Karpas-422 (cell line): Measurements from ENCODE around the gene RSPRY1. TPM values are rescaled to one million over a fixed set of nuclear protein-coding genes. Genes with fewer than 3 reads are reported as not detected.
"Not testable (repeated sequence)": the region's sequence is repeated elsewhere in the genome, so short reads cannot be mapped to it uniquely, and the experiment has no call there.

Experiments
- DNase-seq: peaks from one replicate; pipeline ENCODE4 v3.0.0-alpha.2; 2015
- H2AFZ ChIP-seq: fragments of 200-600 bp; sonication (generic); 2 replicates; pipeline ENCODE4 v1.6.1; 2014; ENCODE audit warnings: antibody characterized with exemption, low read length, mixed read lengths
- H3K27ac ChIP-seq: fragments of 200-600 bp; sonication (generic); 2 replicates; pipeline ENCODE4 v1.5.1; 2014; ENCODE audit warnings: mild to moderate bottlenecking, low read length, moderate library complexity
- H3K27me3 ChIP-seq: fragments of 200-600 bp; sonication (generic); 2 replicates; pipeline ENCODE4 v1.6.1; 2014; ENCODE audit warnings: low read length, mixed read lengths
- H3K36me3 ChIP-seq: fragments of 200-600 bp; sonication (generic); 2 replicates; pipeline ENCODE4 v1.6.1; 2014; ENCODE audit warnings: low read length, mixed read lengths; ENCODE audit not compliant: insufficient read depth
- H3K4me1 ChIP-seq: fragments of 200-600 bp; sonication (generic); 2 replicates; pipeline ENCODE4 v1.6.1; 2014; ENCODE audit warnings: mild to moderate bottlenecking, low read length, mixed read lengths
- H3K4me2 ChIP-seq: fragments of 200-600 bp; sonication (generic); 2 replicates; pipeline ENCODE4 v1.6.1; 2014; ENCODE audit warnings: low read length, low read depth, mild to moderate bottlenecking; ENCODE audit not compliant: poor library complexity, severe bottlenecking
- H3K4me3 ChIP-seq: fragments of 200-600 bp; sonication (generic); 2 replicates; pipeline ENCODE4 v1.5.1; 2014; ENCODE audit warnings: mild to moderate bottlenecking, antibody characterized with exemption, low read length, mixed read lengths
- H3K79me2 ChIP-seq: fragments of 200-600 bp; sonication (generic); 2 replicates; pipeline ENCODE4 v1.6.1; 2014; ENCODE audit warnings: mild to moderate bottlenecking, low read length, mixed read lengths
- H3K9ac ChIP-seq: fragments of 200-600 bp; sonication (generic); 2 replicates; pipeline ENCODE4 v1.6.0; 2014; ENCODE audit warnings: low read length
- H3K9me2 ChIP-seq: fragments of 200-600 bp; sonication (generic), shearing (Covaris generic); replicated peaks from 2 replicates; pipeline ENCODE4 v1.6.0; 2014; ENCODE audit warnings: mild to moderate bottlenecking, low read length, moderate library complexity; ENCODE audit not compliant: insufficient read depth
- H3K9me3 ChIP-seq: fragments of 300-700, 200-600 bp; sonication (generic); 2 replicates; pipeline ENCODE4 v1.6.1; 2014; ENCODE audit warnings: low read length, mixed read lengths
- H4K20me1 ChIP-seq: fragments of 200-600 bp; sonication (generic); 2 replicates; pipeline ENCODE4 v1.6.1; 2014; ENCODE audit warnings: mild to moderate bottlenecking, antibody characterized with exemption, low read length, low read depth; ENCODE audit not compliant: insufficient read depth
- total RNA-seq: library from RNA; depleted of rRNA; stranded (reverse); fragments of >200 nt; shearing (Covaris generic); gene quantifications from 2 replicates; pipeline ENCODE4 v1.2.3, GENCODE V29; 2014; ENCODE audit warnings: low replicate concordance

The RSPRY1 gene
- total RNA-seq, 1 experiment from 2014 or later, result 26.4 TPM

DNA sequence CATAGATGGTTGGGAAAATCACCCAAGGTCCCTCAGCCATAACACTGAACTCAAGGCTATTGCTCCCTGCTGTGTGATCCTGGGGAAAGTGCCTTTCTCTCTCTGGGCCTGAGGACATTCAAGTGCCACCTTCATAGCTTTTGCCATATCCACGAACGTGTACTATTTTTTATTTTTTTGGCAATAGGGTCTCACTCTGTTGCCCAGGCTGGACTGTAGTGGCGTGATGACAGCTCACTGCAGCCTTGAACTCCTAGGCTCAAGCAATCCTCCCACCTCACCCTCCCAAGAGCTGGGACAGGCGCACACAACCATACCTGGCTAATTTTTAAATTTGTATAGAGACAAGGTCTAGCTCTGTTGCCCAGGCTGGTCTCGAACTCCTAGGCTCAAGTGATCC, 87.7 kb downstream of the RSPRY1 start:
- Histone ChIP-seq H3K79me2 (no peaks in the 10 kb centered on the region), H3K4me3 (no peak overlapping the region), H3K27ac (no peak overlapping the region), H3K9me3 (no peaks in the 10 kb centered on the region), H3K9ac (no peak overlapping the region), H3K9me2 (no peaks in the 10 kb centered on the region), H3K4me1 (no peaks in the 10 kb centered on the region), H3K4me2 (no peak overlapping the region), H4K20me1 (no peaks in the 10 kb centered on the region), H2AFZ (no peak overlapping the region), H3K36me3 (no peaks in the 10 kb centered on the region), H3K27me3 (no peaks in the 10 kb centered on the region)
- no peak for DNase-seq

DNA sequence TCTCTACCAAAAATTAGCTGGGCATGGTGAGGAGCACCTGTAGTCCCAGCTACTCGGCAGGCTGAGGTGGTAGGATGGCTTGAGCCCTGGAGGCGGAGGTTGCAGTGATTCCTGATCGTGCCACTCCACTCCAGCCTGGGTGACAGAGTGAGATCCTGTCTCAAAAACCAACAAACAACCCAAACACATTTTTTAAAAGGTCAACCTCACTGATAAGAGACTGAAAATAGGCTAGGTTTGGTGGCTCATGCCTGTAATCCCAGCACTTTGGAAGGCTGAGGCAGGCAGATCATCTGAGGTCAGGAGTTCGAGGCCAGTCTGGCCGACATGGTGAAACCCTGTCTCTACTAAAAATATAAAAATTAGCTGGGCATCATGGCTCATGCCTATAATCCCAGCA, 89.8 kb downstream of the RSPRY1 start:
- H3K9me3 ChIP-seq, H3K27ac ChIP-seq, H3K27me3 ChIP-seq, H2AFZ ChIP-seq, H3K9me2 ChIP-seq, H3K36me3 ChIP-seq, H4K20me1 ChIP-seq, H3K79me2 ChIP-seq, H3K4me3 ChIP-seq, H3K9ac ChIP-seq, H3K4me1 ChIP-seq, H3K4me2 ChIP-seq, DNase-seq: not testable (repeated sequence)

DNA sequence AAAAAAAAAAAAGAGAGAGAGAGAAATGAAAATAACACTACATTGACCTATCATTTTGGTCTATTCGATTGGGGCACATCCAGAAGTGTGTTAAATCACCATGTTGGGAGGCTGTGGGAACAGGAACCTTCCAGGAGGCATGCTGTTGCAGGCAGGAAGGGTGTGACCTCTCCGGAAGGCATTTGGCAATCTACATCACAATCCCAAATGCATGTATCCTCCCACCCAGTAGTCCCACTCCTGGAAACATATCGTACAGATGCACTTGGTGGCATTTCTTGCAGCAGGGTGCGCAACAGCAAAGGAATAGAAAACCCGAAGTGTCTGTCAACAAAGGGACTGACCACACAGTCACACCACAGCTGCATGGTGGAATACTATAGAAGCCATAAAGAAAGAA, 90.5 kb downstream of the RSPRY1 start:
- H3K79me2 ChIP-seq, result no peaks in the 10 kb centered on the region
- no peak overlapping the region for H3K4me2 ChIP-seq
- no peaks in the 10 kb centered on the region for H4K20me1 ChIP-seq
- no peak for DNase-seq
- no peaks in the 10 kb centered on the region for H3K4me1 ChIP-seq
- H3K27ac ChIP-seq, result no peak overlapping the region
- H2AFZ ChIP-seq, result no peak overlapping the region
- H3K4me3 ChIP-seq, result no peak overlapping the region
- H3K9ac ChIP-seq, result no peak overlapping the region
- no peaks in the 10 kb centered on the region for H3K9me3 ChIP-seq
- H3K36me3 ChIP-seq, result no peaks in the 10 kb centered on the region
- no peaks in the 10 kb centered on the region for H3K9me2 ChIP-seq
- H3K27me3 ChIP-seq, result no peaks in the 10 kb centered on the region

DNA sequence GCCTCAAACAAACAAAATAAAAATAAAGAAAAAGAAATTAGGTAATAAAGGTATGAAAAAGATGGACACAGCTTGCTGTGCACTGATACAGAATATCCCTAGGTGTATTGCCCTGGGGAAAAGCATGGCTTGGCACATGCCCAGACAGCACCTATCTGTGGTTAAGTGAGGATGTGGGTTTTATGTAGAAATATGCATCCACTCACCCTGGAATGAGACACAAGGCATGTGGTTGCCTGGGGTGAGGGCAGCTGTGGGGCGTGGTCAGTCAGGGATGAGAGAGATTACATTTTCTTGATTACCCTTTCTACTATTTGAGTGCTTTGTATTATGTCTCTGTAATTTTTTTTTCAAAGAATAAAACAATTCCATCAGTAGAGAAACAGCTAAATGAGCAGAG, 91.5 kb downstream of the RSPRY1 start:
- H3K27ac ChIP-seq, result no peak overlapping the region
- H3K9ac ChIP-seq, result no peak overlapping the region
- H3K4me3 ChIP-seq, result no peak overlapping the region
- no peak for DNase-seq
- no peaks in the 10 kb centered on the region for H4K20me1 ChIP-seq
- no peaks in the 10 kb centered on the region for H3K27me3 ChIP-seq
- H3K9me3 ChIP-seq, result no peaks in the 10 kb centered on the region
- H3K4me1 ChIP-seq, result no peaks in the 10 kb centered on the region
- H3K36me3 ChIP-seq, result no peaks in the 10 kb centered on the region
- no peaks in the 10 kb centered on the region for H3K9me2 ChIP-seq
- H3K79me2 ChIP-seq, result no peaks in the 10 kb centered on the region
- H2AFZ ChIP-seq, result no peak overlapping the region
- H3K4me2 ChIP-seq, result no peak overlapping the region

DNA sequence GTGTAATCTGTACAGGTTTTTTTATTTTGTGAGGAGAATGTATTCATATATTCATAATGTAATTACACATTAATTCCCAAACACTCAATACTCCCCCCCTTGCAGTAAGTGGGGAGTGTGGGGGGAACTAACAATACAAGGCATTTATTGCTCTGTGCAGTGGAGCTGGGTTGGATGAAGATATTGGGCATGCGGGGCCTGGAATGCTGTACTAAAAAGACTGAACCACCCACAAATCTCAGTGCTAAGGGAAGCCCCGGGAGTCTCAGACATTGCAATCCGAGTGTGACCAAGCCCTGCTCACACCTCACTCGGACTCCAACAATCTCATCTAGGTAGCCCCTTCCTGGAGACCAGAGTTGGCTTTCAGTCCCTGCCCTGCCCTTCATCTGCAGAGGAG, 92.4 kb downstream of the RSPRY1 start:
- Histone ChIP-seq H3K4me2 (no peak overlapping the region), H3K4me1 (no peaks in the 10 kb centered on the region), H3K9ac (no peak overlapping the region), H3K36me3 (no peaks in the 10 kb centered on the region), H3K9me3 (no peaks in the 10 kb centered on the region), H3K79me2 (no peaks in the 10 kb centered on the region), H4K20me1 (no peaks in the 10 kb centered on the region), H3K27me3 (no peaks in the 10 kb centered on the region), H2AFZ (no peak overlapping the region), H3K27ac (no peak overlapping the region), H3K4me3 (no peak overlapping the region), H3K9me2 (no peaks in the 10 kb centered on the region)
- no peak for DNase-seq

DNA sequence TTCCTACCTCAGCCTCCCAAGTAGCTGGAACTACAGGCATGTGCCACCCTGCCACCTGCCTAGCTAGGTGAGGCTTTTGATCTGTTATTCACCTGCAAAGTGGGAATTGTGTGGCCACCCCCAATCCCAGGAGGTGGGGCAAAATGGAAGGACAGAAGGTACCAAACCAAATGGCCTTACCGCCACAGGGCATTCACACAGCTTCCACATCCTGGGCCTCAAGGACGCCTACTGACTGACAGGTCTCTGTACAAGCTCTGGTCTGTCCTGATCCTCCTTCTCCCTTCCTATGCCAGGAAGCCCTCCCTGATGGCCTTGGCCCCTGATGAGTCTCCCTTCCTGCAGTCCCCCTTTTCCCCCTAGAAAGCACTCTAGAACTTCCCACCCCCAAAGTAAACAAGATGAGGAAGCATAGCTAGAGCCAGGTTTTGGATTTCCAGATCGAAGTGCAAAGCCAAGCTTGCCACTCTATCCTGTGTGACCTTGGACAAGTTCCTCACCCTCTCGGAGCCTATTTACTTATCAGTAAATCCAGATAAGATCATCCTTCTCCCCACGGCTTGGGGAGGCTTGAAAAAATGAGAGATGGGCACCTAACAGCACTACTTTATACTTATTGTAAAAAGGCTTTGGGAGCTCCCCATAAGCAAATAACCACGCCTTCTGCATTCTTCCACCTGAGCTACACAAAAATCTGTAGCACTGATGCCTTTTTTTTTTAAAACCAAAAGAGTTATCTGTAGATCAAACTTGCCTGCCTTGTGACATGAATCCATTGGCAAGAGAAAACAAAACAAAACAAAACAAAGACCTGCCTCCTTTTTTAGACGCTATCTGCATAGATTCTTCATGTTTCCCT, 93.9 kb downstream of the RSPRY1 start:
- Histone ChIP-seq H4K20me1 (no peaks in the 10 kb centered on the region), H3K9me2 (no peaks in the 10 kb centered on the region), H3K27ac (no peak overlapping the region), H3K9ac (no peak overlapping the region), H3K4me3 (no peak overlapping the region), H2AFZ (no peak overlapping the region), H3K4me2 (no peak overlapping the region), H3K79me2 (no peaks in the 10 kb centered on the region), H3K27me3 (no peaks in the 10 kb centered on the region), H3K4me1 (no peaks in the 10 kb centered on the region), H3K9me3 (no peaks in the 10 kb centered on the region), H3K36me3 (no peaks in the 10 kb centered on the region)
- no peak for DNase-seq

DNA sequence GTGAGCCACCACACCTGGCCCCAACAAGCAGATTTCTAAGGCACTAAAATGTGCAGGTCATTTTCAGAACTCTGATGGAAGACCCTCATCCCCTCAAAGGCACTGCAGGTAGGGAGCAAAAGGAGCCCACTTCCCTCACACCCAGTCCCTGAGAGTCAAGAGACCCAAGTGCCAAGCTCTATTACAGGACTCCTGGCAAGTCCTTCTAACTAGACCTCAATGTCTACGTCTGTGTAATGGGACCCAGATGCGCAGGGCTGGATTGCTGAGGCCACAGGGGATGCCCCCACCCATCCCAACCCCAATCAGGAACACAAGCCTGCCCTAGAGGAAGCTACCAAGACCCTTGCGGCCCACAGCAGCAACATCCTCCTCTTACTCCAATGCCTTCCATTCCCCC, 95.7 kb downstream of the RSPRY1 start:
- H3K4me3 ChIP-seq, result no peak overlapping the region
- no peaks in the 10 kb centered on the region for H3K36me3 ChIP-seq

DNA sequence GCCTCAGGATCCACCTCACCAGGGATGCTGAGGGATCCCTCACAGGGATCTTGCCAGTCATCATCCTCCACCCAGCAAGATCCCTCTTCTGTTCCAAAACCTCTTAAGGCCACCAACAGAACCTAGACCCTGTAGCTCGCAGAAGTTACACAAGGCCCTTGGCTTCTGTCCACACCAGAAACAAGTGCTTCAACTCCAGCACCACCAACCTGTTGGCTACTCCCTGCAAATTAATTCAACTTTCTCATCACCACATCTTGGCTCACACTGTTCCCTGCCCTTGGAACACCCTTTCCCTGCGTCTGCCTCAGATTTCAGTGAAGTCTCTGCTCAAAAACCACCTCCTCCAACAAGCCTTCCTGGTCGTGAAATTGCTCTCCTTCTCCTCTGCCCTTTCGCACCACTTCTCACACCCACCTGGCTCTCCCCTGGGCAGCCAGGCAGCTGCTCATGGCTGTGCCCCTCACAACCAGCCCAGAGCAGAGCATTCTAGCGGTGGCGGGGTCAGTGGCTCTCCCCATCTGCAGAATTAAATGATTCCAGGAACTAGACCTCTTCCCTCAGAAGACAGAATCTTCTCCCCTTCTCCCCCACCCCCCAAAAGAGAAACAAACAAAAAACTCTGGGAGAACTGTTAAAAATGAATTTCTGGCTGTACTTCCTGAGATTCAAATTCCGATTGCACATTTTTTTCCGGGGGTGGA, 96.5 kb downstream of the RSPRY1 start:
- H3K27me3 ChIP-seq, result no peaks in the 10 kb centered on the region
- H3K79me2 ChIP-seq, result no peaks in the 10 kb centered on the region
- no peaks in the 10 kb centered on the region for H3K9me3 ChIP-seq
- H3K27ac ChIP-seq, result no peak overlapping the region
- no peak for DNase-seq
- H3K4me1 ChIP-seq, result no peaks in the 10 kb centered on the region
- no peak overlapping the region for H2AFZ ChIP-seq
- no peak overlapping the region for H3K9ac ChIP-seq
- H3K4me2 ChIP-seq, result no peak overlapping the region
- H3K36me3 ChIP-seq, result no peaks in the 10 kb centered on the region
- H3K9me2 ChIP-seq, result no peaks in the 10 kb centered on the region
- H3K4me3 ChIP-seq, result no peak overlapping the region
- no peaks in the 10 kb centered on the region for H4K20me1 ChIP-seq

More for the DNA sequence above, 95.7 kb downstream of the RSPRY1 start:
- H2AFZ ChIP-seq, result no peak overlapping the region
- no peak for DNase-seq
- H3K9me3 ChIP-seq, result no peaks in the 10 kb centered on the region
- no peaks in the 10 kb centered on the region for H3K79me2 ChIP-seq
- H3K9ac ChIP-seq, result no peak overlapping the region
- H3K9me2 ChIP-seq, result no peaks in the 10 kb centered on the region
- H3K4me1 ChIP-seq, result no peaks in the 10 kb centered on the region
- H3K4me2 ChIP-seq, result no peak overlapping the region
- no peaks in the 10 kb centered on the region for H4K20me1 ChIP-seq
- no peaks in the 10 kb centered on the region for H3K27me3 ChIP-seq
- no peak overlapping the region for H3K27ac ChIP-seq
